ENCODE data around the gene BCL2L13.
A peak's percentile ranks its signal among the peaks of the same experiment; 100 is the strongest.

The BCL2L13 gene, protein sequence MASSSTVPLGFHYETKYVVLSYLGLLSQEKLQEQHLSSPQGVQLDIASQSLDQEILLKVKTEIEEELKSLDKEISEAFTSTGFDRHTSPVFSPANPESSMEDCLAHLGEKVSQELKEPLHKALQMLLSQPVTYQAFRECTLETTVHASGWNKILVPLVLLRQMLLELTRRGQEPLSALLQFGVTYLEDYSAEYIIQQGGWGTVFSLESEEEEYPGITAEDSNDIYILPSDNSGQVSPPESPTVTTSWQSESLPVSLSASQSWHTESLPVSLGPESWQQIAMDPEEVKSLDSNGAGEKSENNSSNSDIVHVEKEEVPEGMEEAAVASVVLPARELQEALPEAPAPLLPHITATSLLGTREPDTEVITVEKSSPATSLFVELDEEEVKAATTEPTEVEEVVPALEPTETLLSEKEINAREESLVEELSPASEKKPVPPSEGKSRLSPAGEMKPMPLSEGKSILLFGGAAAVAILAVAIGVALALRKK

DNA sequence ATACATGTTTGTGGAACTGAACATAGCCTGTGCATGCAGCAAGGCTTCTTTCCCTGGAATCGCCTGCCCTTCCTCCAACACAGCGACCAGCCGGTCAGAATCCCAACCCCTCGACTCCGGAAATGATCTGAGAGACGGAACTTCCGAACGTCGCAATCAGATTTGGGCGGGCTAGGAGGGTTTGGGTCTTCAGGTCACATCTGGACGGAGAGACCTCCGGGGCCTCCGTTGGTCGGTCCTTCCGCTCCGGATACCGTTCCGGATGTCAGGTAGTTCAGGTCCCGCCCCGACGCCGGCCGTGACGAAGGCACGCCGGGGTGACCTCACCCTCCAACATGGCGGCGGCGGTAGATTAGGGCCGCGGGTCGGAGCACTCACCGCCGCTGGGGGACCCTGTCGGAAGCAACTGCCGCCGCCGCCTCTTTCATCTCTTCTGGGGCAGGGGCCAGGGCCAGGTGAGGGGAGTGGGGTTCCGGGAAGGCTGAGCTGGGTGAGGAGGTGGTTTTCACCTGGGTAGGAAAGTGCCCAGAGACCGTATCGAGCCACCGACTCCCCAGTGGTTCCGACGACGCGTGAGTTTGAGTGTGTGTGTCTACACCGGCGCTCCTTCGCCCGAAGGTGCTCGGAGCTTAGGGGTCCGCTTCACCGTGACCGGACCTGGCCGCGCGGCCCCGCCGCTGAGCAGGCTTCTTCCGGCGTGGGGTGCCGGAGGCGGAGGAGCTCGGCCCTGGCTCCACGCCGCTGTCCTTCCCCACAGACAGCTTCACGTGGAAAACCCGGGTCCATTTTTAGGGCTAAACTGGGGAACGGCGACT is at the start of gene BCL2L13:
Gene BCL2L13, plus strand, starts transcription at position 326 of the 815 bp plus-strand sequence. CDS start 16,955 bp downstream, outside the sequence.
- Mint-ChIP-seq H3K4me3 (peak within 1 kb of the TSS; percentile 100), H3K36me3 (peaks cover 7% of the 10 kb centered on the region), H3K27ac (peak within 1 kb of the TSS; percentile 99)

DNA sequence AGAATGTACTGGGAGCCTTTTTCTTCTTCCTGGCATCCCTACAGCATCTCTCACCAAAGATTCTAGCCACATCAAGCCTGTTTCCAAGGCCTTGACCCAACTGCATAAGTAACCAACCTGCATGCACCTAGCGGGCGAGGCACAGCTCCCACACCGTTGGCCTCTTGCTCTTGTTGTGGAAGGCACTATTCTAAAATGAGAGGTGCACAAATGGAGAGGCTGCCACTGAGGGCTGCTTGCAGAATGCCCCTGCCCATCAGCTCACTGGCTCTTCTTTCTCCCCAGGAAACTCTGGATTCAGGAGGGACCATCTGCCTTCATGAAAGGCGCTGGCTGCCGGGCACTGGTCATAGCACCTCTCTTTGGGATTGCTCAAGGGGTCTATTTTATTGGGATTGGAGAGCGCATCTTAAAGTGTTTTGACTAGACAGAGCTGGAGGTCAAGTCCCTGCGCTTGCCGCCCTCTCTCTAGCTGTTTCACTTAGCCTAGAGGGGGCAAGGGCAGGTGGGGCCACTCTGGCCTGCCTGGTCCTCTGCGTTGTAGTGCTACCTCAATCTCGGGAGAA is 48.7 kb upstream of the BCL2L13 start:
- Mint-ChIP-seq H3K36me3 (peaks cover 3% of the 10 kb centered on the region), H3K27ac (peak overlapping the region; percentile 8), H3K4me1 (ENCODE audit: low read depth) (no peaks in the 10 kb centered on the region), H3K4me3 (no peak overlapping the region), H3K27me3 (no peaks in the 10 kb centered on the region), H3K9me3 (ENCODE audit: low read depth) (no peaks in the 10 kb centered on the region)

More for the DNA sequence above, at the start of gene BCL2L13:
- Mint-ChIP-seq H3K9me3 (ENCODE audit: low read depth) (no peaks in the 10 kb centered on the region), H3K4me1 (ENCODE audit: low read depth) (peaks cover 26% of the 10 kb centered on the region), H3K27me3 (no peaks in the 10 kb centered on the region)

DNA sequence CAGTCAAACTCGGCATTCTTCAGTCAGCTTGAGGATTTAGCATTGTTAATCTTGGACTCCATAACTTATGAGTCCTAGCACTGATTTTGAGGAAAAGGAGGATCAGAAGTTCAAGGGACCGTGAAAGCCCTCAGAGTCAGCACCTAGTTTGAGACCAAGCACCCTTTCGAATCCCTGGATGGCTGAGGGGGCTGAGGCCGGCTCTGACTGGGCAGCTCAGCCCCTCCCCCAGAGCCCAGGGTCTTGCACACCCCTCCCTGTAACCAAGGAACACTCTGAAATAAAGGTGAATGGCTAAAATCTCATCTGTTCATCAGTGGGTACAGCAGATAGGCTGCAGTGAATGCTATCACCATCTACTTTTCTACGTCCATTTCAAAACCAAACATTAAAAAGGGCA is 48.0 kb upstream of the BCL2L13 start:
- no peaks in the 10 kb centered on the region for H3K9me3 Mint-ChIP-seq (ENCODE audit: low read depth)
- H3K27me3 Mint-ChIP-seq = no peaks in the 10 kb centered on the region
- no peaks in the 10 kb centered on the region for H3K4me1 Mint-ChIP-seq (ENCODE audit: low read depth)
- no peak overlapping the region for H3K4me3 Mint-ChIP-seq
- no peak overlapping the region for H3K27ac Mint-ChIP-seq
- peaks cover 3% of the 10 kb centered on the region for H3K36me3 Mint-ChIP-seq

DNA sequence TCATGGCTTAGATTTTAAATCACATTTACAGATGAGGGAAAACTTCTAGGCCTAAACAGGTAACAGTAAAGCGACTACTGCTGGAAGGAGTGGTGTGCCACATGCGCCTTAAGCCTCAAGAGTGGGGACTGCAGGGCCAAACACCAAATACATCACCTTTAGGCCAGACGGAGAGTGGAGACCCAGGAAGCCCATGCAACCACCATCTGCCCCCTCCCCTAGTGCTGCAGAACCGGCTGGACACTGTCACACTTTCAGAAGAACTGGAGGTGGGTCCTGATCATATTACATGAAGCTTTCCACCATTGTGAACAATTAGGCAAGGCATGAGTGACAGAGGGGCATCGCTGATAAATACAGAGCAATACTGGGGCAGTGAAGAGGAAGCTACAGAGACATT is 46.4 kb upstream of the BCL2L13 start:
- Mint-ChIP-seq H3K27me3 (no peaks in the 10 kb centered on the region), H3K4me1 (ENCODE audit: low read depth) (no peaks in the 10 kb centered on the region), H3K36me3 (peaks cover 9% of the 10 kb centered on the region), H3K4me3 (no peak overlapping the region), H3K27ac (peak overlapping the region; percentile 68), H3K9me3 (ENCODE audit: low read depth) (no peaks in the 10 kb centered on the region)

DNA sequence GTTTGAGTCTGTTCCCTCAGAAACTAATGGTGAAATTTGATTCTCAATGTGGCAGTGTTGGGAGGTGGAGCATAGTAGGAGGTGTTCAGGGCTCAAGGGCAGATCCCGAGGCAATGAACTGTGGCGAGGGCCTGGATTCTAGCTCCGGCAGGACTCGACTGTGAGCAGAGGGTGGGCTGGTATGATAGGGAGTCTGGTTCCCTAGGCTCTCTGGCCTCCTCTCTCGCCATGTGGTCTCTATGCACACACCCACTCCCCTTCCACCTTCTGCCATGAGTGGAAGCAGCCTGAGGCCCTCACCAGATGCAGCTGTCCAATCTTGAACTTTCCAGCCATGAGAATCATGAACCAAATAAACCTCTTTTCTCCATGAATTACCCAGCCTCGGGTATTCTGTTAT is 42.3 kb upstream of the BCL2L13 start:
- Mint-ChIP-seq H3K36me3 (peaks cover 20% of the 10 kb centered on the region), H3K27ac (no peak overlapping the region), H3K9me3 (ENCODE audit: low read depth) (no peaks in the 10 kb centered on the region), H3K4me1 (ENCODE audit: low read depth) (peaks cover 2% of the 10 kb centered on the region), H3K4me3 (no peak overlapping the region), H3K27me3 (no peaks in the 10 kb centered on the region)

DNA sequence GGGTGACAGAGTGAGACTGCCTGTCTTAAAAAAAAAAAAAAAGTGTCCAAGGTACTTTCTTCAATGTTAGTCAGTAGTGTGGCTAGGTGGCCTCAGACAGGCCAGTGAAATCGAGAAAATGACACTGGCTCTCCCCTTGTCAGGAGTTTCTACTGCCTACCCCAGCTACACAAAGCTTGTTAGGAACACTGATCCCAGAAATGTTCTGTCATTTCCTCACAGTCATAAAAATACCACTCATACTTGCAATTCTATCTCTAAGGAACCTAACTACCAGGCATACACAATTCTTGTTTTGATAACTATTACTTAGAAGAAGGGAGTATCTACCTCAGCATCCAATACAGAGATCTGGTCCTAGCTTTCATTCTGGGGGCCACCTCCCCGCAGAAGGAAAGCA is 41.3 kb upstream of the BCL2L13 start:
- peaks cover 3% of the 10 kb centered on the region for H3K4me1 Mint-ChIP-seq (ENCODE audit: low read depth)
- no peak overlapping the region for H3K27ac Mint-ChIP-seq
- H3K9me3 Mint-ChIP-seq (ENCODE audit: low read depth) = no peaks in the 10 kb centered on the region
- no peaks in the 10 kb centered on the region for H3K27me3 Mint-ChIP-seq
- H3K36me3 Mint-ChIP-seq = peaks cover 20% of the 10 kb centered on the region
- no peak overlapping the region for H3K4me3 Mint-ChIP-seq

DNA sequence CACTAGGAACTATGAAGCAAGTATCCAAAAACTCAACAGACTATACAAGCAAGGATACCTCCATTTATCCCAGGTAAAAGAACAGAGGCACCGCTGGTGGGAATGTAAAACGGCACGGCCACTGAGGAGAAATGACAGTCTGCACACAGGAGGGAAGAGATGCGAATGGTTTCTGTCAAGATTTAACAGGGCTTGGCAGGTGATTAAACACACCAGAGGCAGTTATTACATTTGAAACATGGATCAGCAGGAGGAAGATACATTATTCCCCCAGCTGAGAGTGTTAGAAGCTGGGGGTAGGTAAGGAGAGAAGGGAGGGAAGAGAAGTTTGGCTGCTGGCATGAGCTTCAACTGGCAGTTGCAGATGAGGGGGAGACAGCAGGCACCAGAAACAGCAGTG is 40.2 kb upstream of the BCL2L13 start:
- H3K9me3 Mint-ChIP-seq (ENCODE audit: low read depth) = no peaks in the 10 kb centered on the region
- H3K27me3 Mint-ChIP-seq = no peaks in the 10 kb centered on the region
- peaks cover 17% of the 10 kb centered on the region for H3K36me3 Mint-ChIP-seq
- H3K27ac Mint-ChIP-seq = no peak overlapping the region
- peaks cover 3% of the 10 kb centered on the region for H3K4me1 Mint-ChIP-seq (ENCODE audit: low read depth)
- no peak overlapping the region for H3K4me3 Mint-ChIP-seq

DNA sequence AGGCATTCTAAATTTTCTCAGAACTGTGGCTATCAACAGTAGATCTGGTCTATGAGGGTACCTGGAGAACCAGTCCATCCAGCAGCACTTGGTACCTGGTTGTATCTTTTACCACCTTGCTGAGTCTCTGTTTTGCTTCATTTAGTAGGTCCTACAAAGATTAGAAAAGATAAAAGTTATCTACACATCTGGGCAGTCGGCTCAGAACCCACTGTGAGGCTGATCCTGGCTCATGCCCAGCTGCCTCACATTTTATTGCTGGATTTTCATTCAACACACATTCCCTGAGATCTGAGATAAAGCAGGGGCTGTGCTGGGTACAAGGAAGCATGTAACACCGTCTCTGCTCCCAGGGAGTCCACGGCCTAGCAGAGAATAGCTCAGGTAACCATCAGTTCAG is 37.5 kb upstream of the BCL2L13 start:
- Mint-ChIP-seq H3K36me3 (peaks cover 17% of the 10 kb centered on the region), H3K4me3 (no peak overlapping the region), H3K4me1 (ENCODE audit: low read depth) (peaks cover 3% of the 10 kb centered on the region), H3K9me3 (ENCODE audit: low read depth) (no peaks in the 10 kb centered on the region), H3K27ac (peak overlapping the region; percentile 73), H3K27me3 (no peaks in the 10 kb centered on the region)

DNA sequence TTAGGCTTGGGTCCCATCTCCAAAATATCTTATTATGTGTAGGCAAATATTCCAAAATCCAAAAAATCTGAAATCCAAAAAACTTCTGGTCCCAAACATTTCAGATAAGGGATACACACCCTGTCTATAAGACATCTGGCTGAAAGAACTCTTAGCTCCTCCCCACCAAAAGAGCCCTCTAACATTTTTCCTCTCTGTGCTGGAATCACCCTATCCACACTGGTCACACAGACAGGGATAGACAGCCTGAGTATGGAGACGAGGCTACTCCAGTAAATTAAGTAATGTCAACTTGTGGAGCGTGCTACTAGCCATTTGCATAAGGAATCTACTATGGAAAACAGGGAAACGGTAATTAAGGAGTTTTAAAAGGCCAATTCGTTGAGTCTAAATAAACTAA is 34.9 kb upstream of the BCL2L13 start:
- no peak overlapping the region for H3K4me3 Mint-ChIP-seq
- H3K9me3 Mint-ChIP-seq (ENCODE audit: low read depth) = no peaks in the 10 kb centered on the region
- no peaks in the 10 kb centered on the region for H3K27me3 Mint-ChIP-seq
- H3K27ac Mint-ChIP-seq = no peak overlapping the region
- peaks cover 4% of the 10 kb centered on the region for H3K36me3 Mint-ChIP-seq
- peaks cover 3% of the 10 kb centered on the region for H3K4me1 Mint-ChIP-seq (ENCODE audit: low read depth)

DNA sequence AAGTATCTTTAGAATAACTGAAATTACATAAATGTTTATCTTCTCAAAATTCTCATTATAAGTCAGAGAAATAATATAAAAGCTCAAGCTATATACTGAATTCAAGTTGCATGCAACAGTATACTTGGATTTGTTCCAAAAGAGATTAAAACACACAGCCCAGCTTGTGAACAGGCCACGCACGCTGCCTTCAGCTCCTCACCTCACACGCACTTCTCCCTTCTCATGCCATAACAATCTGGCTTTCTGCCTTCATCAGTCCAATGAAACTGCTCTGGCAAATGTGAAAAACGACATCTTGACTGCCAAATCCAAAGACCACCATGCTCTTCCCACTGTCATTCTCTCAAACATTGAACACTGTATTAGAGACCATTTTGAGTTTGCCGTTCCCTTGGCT is 32.1 kb upstream of the BCL2L13 start:
- Mint-ChIP-seq H3K27me3 (no peaks in the 10 kb centered on the region), H3K27ac (no peak overlapping the region), H3K36me3 (no peaks in the 10 kb centered on the region), H3K9me3 (ENCODE audit: low read depth) (no peaks in the 10 kb centered on the region), H3K4me3 (no peak overlapping the region), H3K4me1 (ENCODE audit: low read depth) (peaks cover 2% of the 10 kb centered on the region)

DNA sequence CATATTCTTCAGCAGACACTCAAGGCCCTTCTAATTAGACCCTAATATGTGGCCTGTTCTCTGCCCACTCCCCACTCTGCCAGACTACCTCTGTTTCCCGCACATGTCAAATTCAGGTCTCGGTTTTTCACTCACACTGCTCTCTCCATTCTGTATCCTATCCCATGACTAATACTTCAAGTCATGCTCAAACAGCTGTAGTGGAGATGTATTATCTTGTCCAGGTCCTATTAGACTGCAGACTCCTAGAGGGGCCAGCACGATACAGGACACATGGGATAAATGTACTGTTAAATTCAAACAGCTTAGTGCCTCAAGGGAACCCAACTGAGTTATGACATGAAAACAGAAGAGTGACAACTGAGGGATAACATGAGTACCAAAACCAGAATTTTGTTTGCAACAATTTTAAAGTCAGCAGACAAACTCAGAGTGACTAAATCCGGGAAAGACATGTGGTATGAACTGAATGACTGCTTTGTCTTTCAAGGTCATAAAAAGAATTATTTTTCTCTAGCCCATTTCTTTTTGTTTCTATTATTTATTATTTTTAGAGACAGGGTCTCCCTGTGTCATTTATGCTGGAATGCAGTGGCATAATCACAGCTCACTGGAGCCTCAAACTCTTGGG is 30.6 kb upstream of the BCL2L13 start:
- Mint-ChIP-seq H3K27me3 (no peaks in the 10 kb centered on the region), H3K4me1 (ENCODE audit: low read depth) (peaks cover 2% of the 10 kb centered on the region), H3K9me3 (ENCODE audit: low read depth) (no peaks in the 10 kb centered on the region), H3K36me3 (no peaks in the 10 kb centered on the region), H3K27ac (no peak overlapping the region), H3K4me3 (no peak overlapping the region)

DNA sequence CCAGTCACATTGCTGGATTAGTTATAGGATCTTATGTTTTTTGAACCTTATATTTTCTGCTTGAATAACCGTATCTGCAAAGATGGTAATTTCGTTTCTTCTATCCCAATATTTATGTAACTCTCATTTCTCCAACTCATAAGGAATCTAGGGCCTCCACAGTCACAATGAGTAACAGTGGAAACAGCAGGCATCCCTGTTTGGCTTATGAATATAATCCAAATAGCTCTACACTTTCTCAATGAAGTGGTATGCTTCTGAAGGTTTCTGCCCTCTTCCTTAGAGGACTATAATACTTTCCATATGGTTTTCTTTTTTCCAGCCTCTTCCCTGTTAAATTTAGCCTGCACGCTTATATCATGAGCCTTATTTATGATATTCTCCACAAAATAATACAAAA is 26.5 kb upstream of the BCL2L13 start:
- no peak overlapping the region for H3K27ac Mint-ChIP-seq
- H3K9me3 Mint-ChIP-seq (ENCODE audit: low read depth) = no peaks in the 10 kb centered on the region
- no peaks in the 10 kb centered on the region for H3K36me3 Mint-ChIP-seq
- peaks cover 2% of the 10 kb centered on the region for H3K4me1 Mint-ChIP-seq (ENCODE audit: low read depth)
- no peak overlapping the region for H3K4me3 Mint-ChIP-seq
- H3K27me3 Mint-ChIP-seq = no peaks in the 10 kb centered on the region

DNA sequence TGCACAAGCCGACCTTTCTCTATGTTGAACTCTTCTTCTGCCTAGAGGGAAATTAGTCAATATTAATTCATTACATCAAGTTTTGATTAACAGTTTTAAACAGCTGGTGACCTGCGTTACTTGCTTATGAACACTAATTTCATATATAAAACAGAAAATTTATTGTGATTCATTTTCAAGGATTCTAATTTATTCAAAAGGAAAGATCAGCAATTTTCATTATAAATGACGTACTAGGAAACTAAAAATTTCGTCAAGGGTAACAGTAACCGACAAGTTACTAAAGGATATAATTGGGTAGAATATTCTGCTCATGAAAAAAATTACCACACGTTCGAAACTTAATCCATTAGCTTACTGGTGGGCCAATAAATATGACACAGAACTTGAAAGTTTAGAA is 25.3 kb upstream of the BCL2L13 start:
- Mint-ChIP-seq H3K4me1 (ENCODE audit: low read depth) (peaks cover 2% of the 10 kb centered on the region), H3K27ac (no peak overlapping the region), H3K9me3 (ENCODE audit: low read depth) (no peaks in the 10 kb centered on the region), H3K36me3 (no peaks in the 10 kb centered on the region), H3K4me3 (no peak overlapping the region), H3K27me3 (no peaks in the 10 kb centered on the region)

DNA sequence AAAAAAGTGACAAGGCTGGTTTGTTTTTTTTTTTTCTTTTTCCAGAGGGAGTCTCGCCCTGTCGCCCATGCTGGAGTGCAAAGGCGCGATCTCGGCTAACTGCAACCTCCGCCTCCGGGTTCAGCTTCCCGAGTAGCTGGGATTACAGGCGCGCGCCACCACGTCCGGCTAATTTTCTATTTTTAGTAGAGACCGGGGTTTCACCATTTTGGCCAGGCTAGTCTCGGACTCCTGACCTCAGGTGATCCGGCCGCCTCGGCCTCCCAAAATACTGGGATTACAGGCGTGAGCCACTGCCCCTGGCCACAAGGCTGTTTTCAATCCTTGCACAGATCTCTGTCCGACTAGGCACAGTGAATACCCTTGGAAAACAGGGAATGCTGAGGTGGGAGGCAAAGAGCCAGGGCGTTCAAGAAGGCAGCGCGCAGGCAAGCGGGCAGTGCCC is 10.6 kb upstream of the BCL2L13 start:
- peaks cover 2% of the 10 kb centered on the region for H3K36me3 Mint-ChIP-seq
- H3K27me3 Mint-ChIP-seq = no peaks in the 10 kb centered on the region
- H3K27ac Mint-ChIP-seq = peak overlapping the region; percentile 97
- H3K9me3 Mint-ChIP-seq (ENCODE audit: low read depth) = no peaks in the 10 kb centered on the region
- H3K4me1 Mint-ChIP-seq (ENCODE audit: low read depth) = peaks cover 35% of the 10 kb centered on the region
- peak overlapping the region; percentile 99 for H3K4me3 Mint-ChIP-seq

All from activated naive CD8-positive, alpha-beta T cell (primary cell).